ENCODE measurements around the gene CSMD2.

CSMD2 gene

GRCh38 chr1:33683913-33684312 lies 481.1 kb downstream of the CSMD2 start:
- no peak for DNase-seq
- H3K27ac Mint-ChIP-seq: no peak overlapping the region
- H3K4me3 Mint-ChIP-seq: no peak overlapping the region
- peaks cover 32% of the 10 kb centered on the region for H3K27me3 Mint-ChIP-seq
- H3K9me3 Mint-ChIP-seq: no peaks in the 10 kb centered on the region
- H3K36me3 Mint-ChIP-seq (ENCODE audit: low read depth): no peaks in the 10 kb centered on the region
- H3K4me1 Mint-ChIP-seq (ENCODE audit: low read depth): no peaks in the 10 kb centered on the region

DNA sequence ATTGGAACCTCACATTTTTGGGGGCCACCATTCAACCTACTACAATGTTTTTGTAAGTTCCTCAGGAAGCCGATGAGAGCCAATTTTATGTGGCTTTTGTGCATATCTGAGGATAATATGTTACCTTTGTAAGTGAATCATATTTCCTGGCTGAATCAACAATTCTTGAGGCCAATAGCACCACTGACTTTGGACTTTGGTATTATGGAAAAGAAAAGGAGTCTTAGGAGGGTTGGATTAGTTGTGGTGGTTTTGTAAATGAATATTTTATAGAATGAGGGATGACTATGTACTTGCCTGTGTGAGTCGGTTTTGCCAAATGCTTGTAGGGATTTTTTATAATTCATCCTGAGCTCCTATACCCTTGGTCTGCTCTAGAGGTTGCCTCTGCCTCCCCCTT lies 482.7 kb downstream of the CSMD2 start:
- peaks cover 5% of the 10 kb centered on the region for H3K9me3 Mint-ChIP-seq
- no peaks in the 10 kb centered on the region for H3K36me3 Mint-ChIP-seq (ENCODE audit: low read depth)
- H3K4me3 Mint-ChIP-seq: no peak overlapping the region
- H3K27ac Mint-ChIP-seq: no peak overlapping the region
- no peak for DNase-seq
- H3K27me3 Mint-ChIP-seq: peaks cover 30% of the 10 kb centered on the region
- H3K4me1 Mint-ChIP-seq (ENCODE audit: low read depth): no peaks in the 10 kb centered on the region

- Mint-ChIP-seq H3K4me3 (no peak overlapping the region), H3K9me3 (peaks cover 5% of the 10 kb centered on the region), H3K4me1 (ENCODE audit: low read depth) (no peaks in the 10 kb centered on the region), H3K27ac (no peak overlapping the region), H3K36me3 (ENCODE audit: low read depth) (no peaks in the 10 kb centered on the region), H3K27me3 (peaks cover 17% of the 10 kb centered on the region)
- no peak for DNase-seq
Observed at GRCh38 chr1:33680281-33680840, 484.7 kb downstream of the CSMD2 start.

- Mint-ChIP-seq H3K36me3 (ENCODE audit: low read depth) (no peaks in the 10 kb centered on the region), H3K4me1 (ENCODE audit: low read depth) (no peaks in the 10 kb centered on the region), H3K27ac (no peak overlapping the region), H3K9me3 (no peaks in the 10 kb centered on the region), H3K27me3 (peaks cover 36% of the 10 kb centered on the region), H3K4me3 (no peak overlapping the region)
- DNase-seq: no peak
Observed at GRCh38 chr1:33670567-33670966, 494.5 kb downstream of the CSMD2 start.

DNA sequence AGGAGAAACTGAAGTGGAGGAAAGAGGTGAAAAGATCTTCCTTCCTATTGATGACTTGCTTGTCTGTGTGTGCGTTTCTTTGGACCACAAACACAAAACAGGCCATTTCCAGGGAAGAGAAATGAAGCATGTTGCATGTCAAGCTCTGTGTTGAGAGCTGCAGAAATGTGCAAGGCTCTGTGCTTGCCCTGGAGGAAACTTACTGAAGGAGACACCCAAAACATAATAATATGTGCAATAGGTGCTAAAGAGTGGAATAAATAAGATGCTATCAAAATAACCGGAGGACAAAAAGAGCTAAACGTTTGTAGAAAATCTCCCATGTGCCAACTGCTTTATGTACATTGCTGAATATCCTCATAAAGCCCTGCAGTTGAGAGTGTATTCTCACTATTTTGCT lies 496.3 kb downstream of the CSMD2 start:
- Mint-ChIP-seq H3K27ac (no peak overlapping the region), H3K36me3 (ENCODE audit: low read depth) (no peaks in the 10 kb centered on the region), H3K27me3 (peaks cover 33% of the 10 kb centered on the region), H3K9me3 (no peaks in the 10 kb centered on the region), H3K4me3 (no peak overlapping the region), H3K4me1 (ENCODE audit: low read depth) (no peaks in the 10 kb centered on the region)
- no peak for DNase-seq

- no peak overlapping the region for H3K27ac Mint-ChIP-seq
- DNase-seq: no peak
- H3K9me3 Mint-ChIP-seq: no peaks in the 10 kb centered on the region
- H3K36me3 Mint-ChIP-seq (ENCODE audit: low read depth): no peaks in the 10 kb centered on the region
- peaks cover 33% of the 10 kb centered on the region for H3K27me3 Mint-ChIP-seq
- no peaks in the 10 kb centered on the region for H3K4me1 Mint-ChIP-seq (ENCODE audit: low read depth)
- H3K4me3 Mint-ChIP-seq: no peak overlapping the region
Observed at GRCh38 chr1:33667386-33668282, 497.4 kb downstream of the CSMD2 start.

- H3K4me1 Mint-ChIP-seq (ENCODE audit: low read depth): no peaks in the 10 kb centered on the region
- no peak for DNase-seq
- H3K27ac Mint-ChIP-seq: no peak overlapping the region
- H3K27me3 Mint-ChIP-seq: peaks cover 35% of the 10 kb centered on the region
- H3K9me3 Mint-ChIP-seq: no peaks in the 10 kb centered on the region
- no peak overlapping the region for H3K4me3 Mint-ChIP-seq
- no peaks in the 10 kb centered on the region for H3K36me3 Mint-ChIP-seq (ENCODE audit: low read depth)
Observed at GRCh38 chr1:33666616-33667015, 498.4 kb downstream of the CSMD2 start.

DNA sequence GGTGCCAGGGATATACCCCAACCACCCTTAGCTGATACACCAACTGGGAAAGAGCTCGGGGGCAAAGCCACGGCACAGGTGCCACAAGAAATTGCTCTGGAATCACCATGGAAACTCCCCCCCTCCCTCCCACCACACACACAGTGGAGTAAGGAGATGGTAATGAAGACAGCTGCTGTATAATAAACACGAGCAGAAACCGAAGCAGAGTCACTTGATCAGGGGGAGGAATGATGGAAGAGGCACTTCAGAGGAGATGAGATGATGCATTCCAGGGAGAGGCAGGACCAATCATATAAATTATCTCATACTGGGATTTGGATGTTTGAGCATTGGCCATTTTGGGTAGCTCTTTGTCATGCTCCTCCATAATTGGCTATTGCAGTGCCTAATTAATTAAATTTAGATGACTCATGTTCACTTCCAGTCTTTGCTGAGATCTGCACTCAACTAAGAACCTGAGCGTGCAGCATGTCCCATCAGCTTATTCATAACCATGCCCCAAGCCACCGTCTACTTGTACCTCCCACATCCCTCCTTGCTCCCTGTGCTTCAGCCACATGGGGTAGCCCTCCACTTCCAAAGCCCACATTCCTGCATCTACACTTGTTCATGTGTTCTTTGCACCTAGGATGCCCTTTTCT lies 503.1 kb downstream of the CSMD2 start:
- DNase-seq: no peak
- peaks cover 11% of the 10 kb centered on the region for H3K27me3 Mint-ChIP-seq
- H3K4me1 Mint-ChIP-seq (ENCODE audit: low read depth): no peaks in the 10 kb centered on the region
- no peak overlapping the region for H3K4me3 Mint-ChIP-seq
- no peak overlapping the region for H3K27ac Mint-ChIP-seq
- H3K9me3 Mint-ChIP-seq: no peaks in the 10 kb centered on the region
- H3K36me3 Mint-ChIP-seq (ENCODE audit: low read depth): no peaks in the 10 kb centered on the region

GRCh38 chr1:33660956-33661355 lies 504.1 kb downstream of the CSMD2 start:
- DNase-seq: no peak
- H3K36me3 Mint-ChIP-seq (ENCODE audit: low read depth): no peaks in the 10 kb centered on the region
- no peak overlapping the region for H3K4me3 Mint-ChIP-seq
- no peaks in the 10 kb centered on the region for H3K9me3 Mint-ChIP-seq
- no peaks in the 10 kb centered on the region for H3K4me1 Mint-ChIP-seq (ENCODE audit: low read depth)
- H3K27ac Mint-ChIP-seq: no peak overlapping the region
- H3K27me3 Mint-ChIP-seq: peaks cover 6% of the 10 kb centered on the region

- DNase-seq: no peak
- Mint-ChIP-seq H3K27me3 (peaks cover 2% of the 10 kb centered on the region), H3K4me1 (ENCODE audit: low read depth) (no peaks in the 10 kb centered on the region), H3K9me3 (no peaks in the 10 kb centered on the region), H3K27ac (no peak overlapping the region), H3K36me3 (ENCODE audit: low read depth) (no peaks in the 10 kb centered on the region), H3K4me3 (no peak overlapping the region)
Observed at GRCh38 chr1:33660244-33660643, 504.8 kb downstream of the CSMD2 start.

GRCh38 chr1:33659641-33660040 lies 505.4 kb downstream of the CSMD2 start:
- Mint-ChIP-seq H3K36me3 (ENCODE audit: low read depth) (no peaks in the 10 kb centered on the region), H3K9me3 (no peaks in the 10 kb centered on the region), H3K27ac (no peak overlapping the region), H3K4me3 (no peak overlapping the region), H3K27me3 (peaks cover 2% of the 10 kb centered on the region), H3K4me1 (ENCODE audit: low read depth) (no peaks in the 10 kb centered on the region)
- no peak for DNase-seq

- DNase-seq: no peak
- Mint-ChIP-seq H3K27ac (no peak overlapping the region), H3K4me1 (ENCODE audit: low read depth) (no peaks in the 10 kb centered on the region), H3K4me3 (no peak overlapping the region), H3K36me3 (ENCODE audit: low read depth) (no peaks in the 10 kb centered on the region), H3K9me3 (no peaks in the 10 kb centered on the region), H3K27me3 (peaks cover 2% of the 10 kb centered on the region)
Observed at GRCh38 chr1:33657833-33658232, 507.2 kb downstream of the CSMD2 start.

DNA sequence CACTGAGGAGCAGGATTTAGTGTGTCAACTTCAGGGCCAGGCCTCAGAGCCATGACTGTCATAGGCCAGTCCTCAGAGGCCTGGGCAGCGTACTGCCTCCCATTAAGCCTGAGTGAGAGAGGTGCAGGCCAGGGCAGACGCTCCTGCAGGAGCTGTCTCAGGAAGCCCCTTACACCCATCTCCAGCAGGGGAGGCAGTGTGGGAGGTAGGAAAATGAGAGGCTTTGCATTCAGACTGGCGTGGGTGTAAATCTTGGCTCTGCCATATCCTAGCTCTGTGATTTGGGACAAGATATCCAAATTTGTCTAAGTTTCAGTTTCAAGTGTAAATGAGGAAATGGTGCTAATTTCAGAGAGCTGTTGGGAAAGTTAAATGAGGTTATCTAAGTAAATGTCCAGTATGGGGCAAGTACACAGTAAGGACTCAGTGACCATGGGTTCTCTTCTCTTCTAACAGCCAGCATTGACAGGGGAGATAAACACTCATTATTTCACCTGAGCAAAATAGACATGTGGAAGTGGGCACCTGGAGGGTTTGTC lies 508.5 kb downstream of the CSMD2 start:
- DNase-seq: no peak
- Mint-ChIP-seq H3K9me3 (no peaks in the 10 kb centered on the region), H3K27ac (no peak overlapping the region), H3K4me1 (ENCODE audit: low read depth) (no peaks in the 10 kb centered on the region), H3K27me3 (no peaks in the 10 kb centered on the region), H3K36me3 (ENCODE audit: low read depth) (no peaks in the 10 kb centered on the region), H3K4me3 (no peak overlapping the region)

DNA sequence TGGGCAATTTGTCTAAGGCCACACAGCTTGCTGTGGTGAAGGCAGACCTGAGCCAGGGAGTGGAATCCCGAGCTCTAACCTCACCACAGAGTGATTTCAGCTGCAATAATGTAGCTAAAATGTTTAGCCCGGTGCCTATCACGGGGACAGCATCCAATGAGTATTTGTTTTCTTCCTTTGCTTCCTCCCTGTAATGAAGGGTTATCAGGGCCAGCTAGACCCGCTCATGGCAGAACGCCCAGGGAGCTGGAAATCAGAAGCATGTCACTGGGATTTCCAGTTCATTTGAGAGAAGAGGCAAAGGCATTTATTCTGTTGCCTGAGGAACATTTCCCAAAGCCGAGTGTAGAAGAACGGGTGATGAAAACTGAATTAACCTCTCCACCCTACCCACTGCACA lies 509.5 kb downstream of the CSMD2 start:
- Mint-ChIP-seq H3K4me1 (ENCODE audit: low read depth) (no peaks in the 10 kb centered on the region), H3K9me3 (no peaks in the 10 kb centered on the region), H3K36me3 (ENCODE audit: low read depth) (no peaks in the 10 kb centered on the region), H3K4me3 (no peak overlapping the region), H3K27me3 (no peaks in the 10 kb centered on the region), H3K27ac (no peak overlapping the region)
- DNase-seq: no peak
